ENCODE measurements around the gene CTU2.

Gene CTU2

DNA sequence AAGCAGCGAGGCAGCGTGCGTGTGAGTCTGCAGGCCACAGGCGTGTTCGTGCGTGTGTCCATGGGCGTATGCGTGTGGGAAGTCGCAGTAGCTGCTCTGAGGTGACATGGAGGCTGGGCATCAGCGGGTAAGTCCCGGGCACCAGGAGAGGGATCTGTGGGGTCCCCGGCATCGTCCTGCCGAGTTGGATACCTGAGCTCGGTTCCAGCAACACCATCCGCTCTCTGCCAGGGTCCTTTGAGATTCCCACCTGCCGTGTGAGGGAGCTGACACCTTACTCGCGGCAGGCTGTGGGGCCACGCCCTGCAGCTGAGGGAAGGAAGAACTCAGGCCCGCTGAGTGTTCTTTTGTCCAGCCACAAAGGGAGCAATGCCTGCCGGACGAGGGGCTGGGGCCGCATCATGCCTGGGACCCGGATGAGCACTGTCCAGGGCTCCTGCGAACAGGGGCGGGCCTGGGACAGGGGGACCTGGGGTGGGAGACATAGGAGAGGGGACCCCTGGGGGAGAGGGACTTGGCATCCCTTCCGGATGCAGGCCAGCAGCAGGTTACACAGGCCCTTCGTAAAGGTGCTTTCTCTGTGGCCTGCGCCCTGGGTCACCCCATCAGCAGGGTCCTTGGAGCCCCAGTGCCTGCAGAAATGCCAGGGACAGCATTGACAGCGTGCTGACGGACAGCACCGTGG, 15.0 kb upstream of the CTU2 start (continued):
- TF ChIP-seq TSHZ2 (CRISPR knock-in tag; IDR thresholded peaks at IDR 0.05) (no peak), RARB (CRISPR knock-in tag; IDR thresholded peaks at IDR 0.05) (no peak)

DNA sequence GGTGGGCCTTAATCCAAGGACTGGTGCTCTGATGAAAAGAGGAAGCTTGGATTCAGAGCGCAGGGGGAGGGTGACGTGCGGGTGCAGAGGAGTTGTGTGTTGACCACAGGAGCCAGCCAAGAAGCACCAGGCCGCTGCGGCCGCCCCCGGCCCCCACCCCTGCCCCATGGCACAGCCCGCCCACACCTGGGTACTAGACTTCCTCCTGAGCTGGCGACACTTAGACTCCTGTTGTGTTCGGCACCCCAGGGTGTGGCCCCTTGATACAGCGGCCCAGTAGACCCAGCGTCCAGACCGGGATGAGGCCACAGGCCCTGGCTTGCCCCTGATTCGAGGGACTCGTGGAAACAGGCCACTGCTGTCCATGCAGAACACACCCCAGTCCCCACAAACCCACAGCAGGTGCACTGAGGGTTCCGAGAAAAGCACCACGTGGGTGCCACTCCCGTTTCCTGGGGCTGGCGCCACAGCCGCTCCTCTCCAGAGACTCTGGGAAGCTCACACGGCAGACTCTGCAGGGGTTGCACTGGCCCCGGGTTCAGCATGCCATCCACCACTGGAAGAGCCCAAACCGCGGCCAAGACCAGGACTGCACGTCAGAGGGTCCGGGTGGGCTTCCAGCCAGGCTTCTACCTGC, 14.3 kb upstream of the CTU2 start:
- ATAC-seq: no peak
- no peak for TF ChIP-seq ZNF70 (CRISPR knock-in tag; IDR thresholded peaks at IDR 0.05)
- TF ChIP-seq ESRRG (CRISPR knock-in tag; IDR thresholded peaks at IDR 0.05): no peak
- no peak for TF ChIP-seq ISL1 (CRISPR knock-in tag; IDR thresholded peaks at IDR 0.05)
- no peak for TF ChIP-seq ZFP3 (CRISPR knock-in tag; IDR thresholded peaks at IDR 0.05)
- TF ChIP-seq PPARA (CRISPR knock-in tag; IDR thresholded peaks at IDR 0.05; ENCODE audit: borderline replicate concordance): no peak
- no peak for TF ChIP-seq OSR1 (CRISPR knock-in tag; IDR thresholded peaks at IDR 0.05)

- TF ChIP-seq GLIS3 (CRISPR knock-in tag; IDR thresholded peaks at IDR 0.05) (no peak), SNAI2 (CRISPR knock-in tag; IDR thresholded peaks at IDR 0.05) (no peak), ZNF70 (CRISPR knock-in tag; IDR thresholded peaks at IDR 0.05) (no peak), CREB5 (CRISPR knock-in tag; IDR thresholded peaks at IDR 0.05; ENCODE audit: low read depth) (no peak), ARNTL (CRISPR knock-in tag; IDR thresholded peaks at IDR 0.05; ENCODE audit: borderline replicate concordance, low read depth) (no peak), ZFP30 (CRISPR knock-in tag; IDR thresholded peaks at IDR 0.05) (no peak), TCF4 (CRISPR knock-in tag; IDR thresholded peaks at IDR 0.05; ENCODE audit: borderline replicate concordance) (no peak), OSR1 (CRISPR knock-in tag; IDR thresholded peaks at IDR 0.05) (no peak)
Measured at GRCh38 chr16:88692861-88693260, 13.4 kb upstream of the CTU2 start.

GRCh38 chr16:88693420-88694177, 12.7 kb upstream of the CTU2 start:
- ATAC-seq: no peak
- TF ChIP-seq TSHZ2 (CRISPR knock-in tag; IDR thresholded peaks at IDR 0.05): no peak
- TF ChIP-seq ZNF565 (CRISPR knock-in tag; conservative IDR thresholded peaks at IDR 0.05; ENCODE audit: low read depth): no peak
- TF ChIP-seq PPARA (CRISPR knock-in tag; IDR thresholded peaks at IDR 0.05; ENCODE audit: borderline replicate concordance): no peak
- no peak for TF ChIP-seq ARNTL (CRISPR knock-in tag; IDR thresholded peaks at IDR 0.05; ENCODE audit: borderline replicate concordance, low read depth)
- TF ChIP-seq ZFP3 (CRISPR knock-in tag; IDR thresholded peaks at IDR 0.05): no peak
- no peak for TF ChIP-seq TOX (CRISPR knock-in tag; IDR thresholded peaks at IDR 0.05; ENCODE audit: borderline replicate concordance)
- TF ChIP-seq ZNF70 (CRISPR knock-in tag; IDR thresholded peaks at IDR 0.05): no peak
- TF ChIP-seq ZNF8 (CRISPR knock-in tag; IDR thresholded peaks at IDR 0.05): no peak
- TF ChIP-seq GLIS3 (CRISPR knock-in tag; IDR thresholded peaks at IDR 0.05): no peak
- no peak for TF ChIP-seq RARB (CRISPR knock-in tag; IDR thresholded peaks at IDR 0.05)
- no peak for TF ChIP-seq ZC3H10 (CRISPR knock-in tag; IDR thresholded peaks at IDR 0.05)
- TF ChIP-seq ZFP30 (CRISPR knock-in tag; IDR thresholded peaks at IDR 0.05): no peak
- TF ChIP-seq, protein P1, sequence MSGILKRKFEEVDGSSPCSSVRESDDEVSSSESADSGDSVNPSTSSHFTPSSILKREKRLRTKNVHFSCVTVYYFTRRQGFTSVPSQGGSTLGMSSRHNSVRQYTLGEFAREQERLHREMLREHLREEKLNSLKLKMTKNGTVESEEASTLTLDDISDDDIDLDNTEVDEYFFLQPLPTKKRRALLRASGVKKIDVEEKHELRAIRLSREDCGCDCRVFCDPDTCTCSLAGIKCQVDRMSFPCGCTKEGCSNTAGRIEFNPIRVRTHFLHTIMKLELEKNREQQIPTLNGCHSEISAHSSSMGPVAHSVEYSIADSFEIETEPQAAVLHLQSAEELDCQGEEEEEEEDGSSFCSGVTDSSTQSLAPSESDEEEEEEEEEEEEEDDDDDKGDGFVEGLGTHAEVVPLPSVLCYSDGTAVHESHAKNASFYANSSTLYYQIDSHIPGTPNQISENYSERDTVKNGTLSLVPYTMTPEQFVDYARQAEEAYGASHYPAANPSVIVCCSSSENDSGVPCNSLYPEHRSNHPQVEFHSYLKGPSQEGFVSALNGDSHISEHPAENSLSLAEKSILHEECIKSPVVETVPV (CRISPR knock-in tag; IDR thresholded peaks at IDR 0.05): no peak
- no peak for TF ChIP-seq POU6F1 (CRISPR knock-in tag; IDR thresholded peaks at IDR 0.05; ENCODE audit: borderline replicate concordance, low read depth)
- TF ChIP-seq CSDC2 (CRISPR knock-in tag; IDR thresholded peaks at IDR 0.05): no peak
- TF ChIP-seq BACH2 (CRISPR knock-in tag; IDR thresholded peaks at IDR 0.05; ENCODE audit: borderline replicate concordance): no peak
- TF ChIP-seq CREB5 (CRISPR knock-in tag; IDR thresholded peaks at IDR 0.05; ENCODE audit: low read depth): no peak
- TF ChIP-seq ESRRG (CRISPR knock-in tag; IDR thresholded peaks at IDR 0.05): no peak
- no peak for TF ChIP-seq OSR1 (CRISPR knock-in tag; IDR thresholded peaks at IDR 0.05)
- no peak for TF ChIP-seq TCF4 (CRISPR knock-in tag; IDR thresholded peaks at IDR 0.05; ENCODE audit: borderline replicate concordance)

More at GRCh38 chr16:88692861-88693260, 13.4 kb upstream of the CTU2 start:
- ATAC-seq: no peak
